ENCODE results near the gene ASTN2. TPM values are rescaled to one million over a fixed set of nuclear protein-coding genes. Genes with fewer than 3 reads are reported as not detected.

The ASTN2 gene
- total and polyA plus RNA-seq, 7 experiments from 2014 or later = 2.2 to 5.3 (median 4.0) TPM

DNA sequence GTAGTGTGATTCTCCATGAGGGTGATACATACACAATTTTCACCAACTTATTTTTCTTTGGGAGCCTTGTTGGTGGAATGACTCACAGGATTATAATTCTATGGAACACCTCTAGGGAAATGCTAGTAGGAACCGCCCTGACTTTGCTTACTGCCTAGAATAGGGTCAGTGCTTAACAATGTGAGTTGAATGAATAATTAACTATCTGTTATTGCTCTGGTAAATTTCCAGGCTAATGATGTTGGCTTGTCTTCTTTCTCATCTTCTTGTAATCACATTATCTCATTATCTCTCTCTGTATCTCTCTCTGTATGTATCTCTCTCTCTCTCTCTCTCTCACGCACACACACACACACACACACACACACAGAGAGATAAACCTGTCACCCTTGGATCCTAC is 436.7 kb downstream of the ASTN2 start:
- H3K4me1 ChIP-seq (ENCODE audit: control insufficient read depth in 2 of 2, insufficient read depth in 2 of 2, low read length in 2 of 2) = no peaks in the 10 kb centered on the region
- intact Hi-C loops (cut with micrococcal nuclease) = no loop called here
- H3K27me3 ChIP-seq (ENCODE audit: control insufficient read depth in 2 of 2, insufficient read depth in 2 of 2, low read length in 2 of 2) = no peaks in the 10 kb centered on the region
- H3K9me3 ChIP-seq (ENCODE audit: control insufficient read depth in 2 of 3, low read length in 3 of 3) = no peaks in the 10 kb centered on the region
- POLR2A ChIA-PET = no interaction called here
- CTCF ChIA-PET = no interaction called here
- no peaks in the 10 kb centered on the region for H3K36me3 Mint-ChIP-seq
- H3K27me3 Mint-ChIP-seq = peaks cover 0 to 4% (median 0%) of the 10 kb centered on the region in 5 donors
- DNase-seq = no peak
- no peak for ATAC-seq
- no peak overlapping the region for H3K27ac Mint-ChIP-seq
- no peak overlapping the region for H3K4me3 ChIP-seq (ENCODE audit: low read length)
- no peak overlapping the region for H3K27ac ChIP-seq (ENCODE audit: low read depth, low read length)
- peaks cover 0 to 9% (median 4%) of the 10 kb centered on the region in 11 donors for H3K9me3 Mint-ChIP-seq
- H3K4me3 Mint-ChIP-seq = no peak overlapping the region
- no peaks in the 10 kb centered on the region for H3K4me1 Mint-ChIP-seq
- H3K36me3 ChIP-seq (ENCODE audit: control insufficient read depth in 2 of 3, insufficient read depth in 3 of 3, low read length in 3 of 3) = no peaks in the 10 kb centered on the region

- ATAC-seq (no peak), DNase-seq (no peak)
- peaks cover 0 to 4% (median 0%) of the 10 kb centered on the region in 5 donors for H3K27me3 Mint-ChIP-seq
- POLR2A ChIA-PET = no interaction called here
- H3K4me3 ChIP-seq (ENCODE audit: low read length) = no peak overlapping the region
- H3K4me1 ChIP-seq (ENCODE audit: control insufficient read depth in 2 of 2, insufficient read depth in 2 of 2, low read length in 2 of 2) = no peaks in the 10 kb centered on the region
- H3K27ac Mint-ChIP-seq = no peak overlapping the region
- no peaks in the 10 kb centered on the region for H3K9me3 ChIP-seq (ENCODE audit: control insufficient read depth in 2 of 3, low read length in 3 of 3)
- H3K4me1 Mint-ChIP-seq = no peaks in the 10 kb centered on the region
- no peaks in the 10 kb centered on the region for H3K36me3 ChIP-seq (ENCODE audit: control insufficient read depth in 2 of 3, insufficient read depth in 3 of 3, low read length in 3 of 3)
- CTCF ChIA-PET = no interaction called here
- peaks cover 0 to 8% (median 3%) of the 10 kb centered on the region in 11 donors for H3K9me3 Mint-ChIP-seq
- H3K27ac ChIP-seq (ENCODE audit: low read depth, low read length) = no peak overlapping the region
- intact Hi-C loops (cut with micrococcal nuclease) = no loop called here
- no peak overlapping the region for H3K4me3 Mint-ChIP-seq
- H3K36me3 Mint-ChIP-seq = no peaks in the 10 kb centered on the region
- H3K27me3 ChIP-seq (ENCODE audit: control insufficient read depth in 2 of 2, insufficient read depth in 2 of 2, low read length in 2 of 2) = no peaks in the 10 kb centered on the region
Observed at GRCh38 chr9:116975126-116975525, 439.7 kb downstream of the ASTN2 start.

DNA sequence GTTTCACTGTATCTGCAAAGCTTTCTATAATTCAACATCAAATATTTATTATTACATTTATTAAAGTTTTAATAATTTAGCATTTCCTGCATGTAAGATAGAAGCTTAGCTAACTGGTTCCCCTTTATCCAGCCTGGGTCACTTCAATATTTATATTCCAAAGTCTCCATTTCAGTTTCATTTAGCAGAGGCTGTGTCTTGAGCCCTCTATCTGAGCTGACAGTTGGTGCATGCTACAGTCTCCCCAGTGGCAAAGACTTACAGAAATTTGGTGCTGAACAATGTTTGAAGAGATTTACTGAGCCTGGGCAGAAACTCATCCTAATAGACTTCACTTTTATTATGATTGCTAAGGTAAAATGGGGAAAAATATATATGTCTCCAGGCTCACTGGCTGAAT is 448.7 kb downstream of the ASTN2 start:
- no peaks in the 10 kb centered on the region for H3K36me3 ChIP-seq (ENCODE audit: control insufficient read depth in 2 of 3, insufficient read depth in 3 of 3, low read length in 3 of 3)
- no peaks in the 10 kb centered on the region for H3K27me3 ChIP-seq (ENCODE audit: control insufficient read depth in 2 of 2, insufficient read depth in 2 of 2, low read length in 2 of 2)
- ATAC-seq (no peak), DNase-seq (no peak)
- no peaks in the 10 kb centered on the region for H3K4me1 Mint-ChIP-seq
- H3K4me3 Mint-ChIP-seq = no peak overlapping the region
- H3K27ac Mint-ChIP-seq = no peak overlapping the region
- H3K36me3 Mint-ChIP-seq = no peaks in the 10 kb centered on the region
- ChIA-PET CTCF (no interaction called here), POLR2A (no interaction called here)
- no peak overlapping the region for H3K4me3 ChIP-seq (ENCODE audit: low read length)
- intact Hi-C loops (cut with micrococcal nuclease) = no loop called here
- peaks cover 0 to 6% (median 0%) of the 10 kb centered on the region in 5 donors for H3K27me3 Mint-ChIP-seq
- H3K27ac ChIP-seq (ENCODE audit: low read depth, low read length) = no peak overlapping the region
- no peaks in the 10 kb centered on the region for H3K4me1 ChIP-seq (ENCODE audit: control insufficient read depth in 2 of 2, insufficient read depth in 2 of 2, low read length in 2 of 2)
- peaks cover 0 to 10% (median 6%) of the 10 kb centered on the region in 11 donors for H3K9me3 Mint-ChIP-seq
- H3K9me3 ChIP-seq (ENCODE audit: control insufficient read depth in 2 of 3, low read length in 3 of 3) = no peaks in the 10 kb centered on the region

GRCh38 chr9:116964258-116964657 is 450.6 kb downstream of the ASTN2 start:
- CTCF ChIA-PET = no interaction called here

DNA sequence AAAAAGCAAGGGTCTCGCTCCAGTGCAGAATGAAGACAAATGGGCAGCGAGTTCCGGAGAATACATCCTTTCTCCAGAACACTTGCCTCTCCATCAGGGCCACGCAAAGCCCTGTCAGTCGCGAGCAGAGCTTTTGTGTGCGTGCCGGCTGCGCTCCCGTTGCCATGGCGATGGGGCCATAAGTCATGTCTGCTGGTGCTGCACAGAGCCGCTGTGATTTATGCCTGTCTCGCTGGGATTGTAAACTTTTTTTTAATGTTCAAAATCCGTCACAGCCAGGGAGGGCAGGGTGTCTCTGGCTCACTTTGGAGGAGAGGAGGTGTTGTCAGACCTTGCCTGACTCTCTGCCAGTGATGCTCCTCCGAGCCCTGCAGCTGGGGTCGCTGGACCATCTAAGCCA is 455.0 kb downstream of the ASTN2 start:
- Mint-ChIP-seq H3K36me3 (no peaks in the 10 kb centered on the region), H3K9me3 (peaks cover 0 to 8% (median 4%) of the 10 kb centered on the region in 11 donors), H3K4me1 (peaks cover 0 to 9% (median 0%) of the 10 kb centered on the region in 7 donors), H3K27ac (no peak overlapping the region), H3K4me3 (no peak overlapping the region), H3K27me3 (peaks cover 0 to 15% (median 4%) of the 10 kb centered on the region in 5 donors)
- H3K36me3 ChIP-seq (ENCODE audit: control insufficient read depth in 2 of 3, insufficient read depth in 3 of 3, low read length in 3 of 3) = no peaks in the 10 kb centered on the region
- H3K27ac ChIP-seq (ENCODE audit: low read depth, low read length) = no peak overlapping the region
- POLR2A ChIA-PET = no interaction called here
- H3K4me1 ChIP-seq (ENCODE audit: control insufficient read depth in 2 of 2, insufficient read depth in 2 of 2, low read length in 2 of 2) = no peaks in the 10 kb centered on the region
- ATAC-seq (no peak), DNase-seq (no peak)
- intact Hi-C loops (cut with micrococcal nuclease) = no loop called here
- CTCF ChIA-PET = no interaction called here
- H3K27me3 ChIP-seq (ENCODE audit: control insufficient read depth in 2 of 2, insufficient read depth in 2 of 2, low read length in 2 of 2) = no peaks in the 10 kb centered on the region
- no peak overlapping the region for H3K4me3 ChIP-seq (ENCODE audit: low read length)
- no peaks in the 10 kb centered on the region for H3K9me3 ChIP-seq (ENCODE audit: control insufficient read depth in 2 of 3, low read length in 3 of 3)

More at GRCh38 chr9:116964258-116964657, 450.6 kb downstream of the ASTN2 start:
- Mint-ChIP-seq H3K36me3 (no peaks in the 10 kb centered on the region), H3K9me3 (peaks cover 0 to 11% (median 5%) of the 10 kb centered on the region in 11 donors), H3K27ac (no peak overlapping the region), H3K4me3 (no peak overlapping the region), H3K27me3 (peaks cover 0 to 10% (median 0%) of the 10 kb centered on the region in 5 donors), H3K4me1 (peaks cover 0 to 3% (median 0%) of the 10 kb centered on the region in 7 donors)
- intact Hi-C loops (cut with micrococcal nuclease) = no loop called here
- POLR2A ChIA-PET = no interaction called here
- DNase-seq (no peak), ATAC-seq (no peak)
- no peaks in the 10 kb centered on the region for H3K9me3 ChIP-seq (ENCODE audit: control insufficient read depth in 2 of 3, low read length in 3 of 3)
- H3K4me1 ChIP-seq (ENCODE audit: control insufficient read depth in 2 of 2, insufficient read depth in 2 of 2, low read length in 2 of 2) = no peaks in the 10 kb centered on the region
- H3K4me3 ChIP-seq (ENCODE audit: low read length) = no peak overlapping the region
- H3K27me3 ChIP-seq (ENCODE audit: control insufficient read depth in 2 of 2, insufficient read depth in 2 of 2, low read length in 2 of 2) = no peaks in the 10 kb centered on the region
- no peak overlapping the region for H3K27ac ChIP-seq (ENCODE audit: low read depth, low read length)
- no peaks in the 10 kb centered on the region for H3K36me3 ChIP-seq (ENCODE audit: control insufficient read depth in 2 of 3, insufficient read depth in 3 of 3, low read length in 3 of 3)

DNA sequence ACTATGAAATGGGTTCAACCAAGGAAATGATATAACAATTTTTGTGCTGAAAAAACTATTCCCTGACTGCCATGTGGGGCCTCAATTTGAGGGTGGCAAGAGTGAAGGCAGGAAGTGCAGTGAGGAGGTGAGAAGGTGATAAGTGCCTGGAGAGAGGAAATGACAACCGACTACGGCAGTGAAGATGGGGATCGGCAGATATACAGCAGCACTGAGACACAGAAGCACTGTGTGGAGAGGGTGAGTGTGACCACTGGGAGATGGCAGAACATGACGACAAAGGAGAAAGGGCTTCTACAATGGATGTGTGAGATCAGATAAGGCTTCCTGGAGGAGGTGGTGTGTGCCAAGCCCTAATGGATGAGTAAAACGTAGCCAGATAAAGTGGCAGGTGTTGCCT is 456.0 kb downstream of the ASTN2 start:
- H3K4me3 Mint-ChIP-seq = no peak overlapping the region
- Histone ChIP-seq H3K27ac (ENCODE audit: low read depth, low read length) (no peak overlapping the region), H3K9me3 (ENCODE audit: control insufficient read depth in 2 of 3, low read length in 3 of 3) (no peaks in the 10 kb centered on the region), H3K4me1 (ENCODE audit: control insufficient read depth in 2 of 2, insufficient read depth in 2 of 2, low read length in 2 of 2) (no peaks in the 10 kb centered on the region), H3K27me3 (ENCODE audit: control insufficient read depth in 2 of 2, insufficient read depth in 2 of 2, low read length in 2 of 2) (no peaks in the 10 kb centered on the region), H3K36me3 (ENCODE audit: control insufficient read depth in 2 of 3, insufficient read depth in 3 of 3, low read length in 3 of 3) (no peaks in the 10 kb centered on the region), H3K4me3 (ENCODE audit: low read length) (no peak overlapping the region)
- CTCF ChIA-PET = no interaction called here
- H3K27me3 Mint-ChIP-seq = peaks cover 0 to 15% (median 4%) of the 10 kb centered on the region in 5 donors
- no peaks in the 10 kb centered on the region for H3K36me3 Mint-ChIP-seq
- intact Hi-C loops (cut with micrococcal nuclease) = no loop called here
- POLR2A ChIA-PET = no interaction called here
- H3K9me3 Mint-ChIP-seq = peaks cover 0 to 7% (median 4%) of the 10 kb centered on the region in 11 donors
- no peak overlapping the region for H3K27ac Mint-ChIP-seq
- ATAC-seq (no peak), DNase-seq (no peak)
- H3K4me1 Mint-ChIP-seq = peaks cover 0 to 9% (median 0%) of the 10 kb centered on the region in 7 donors

- ATAC-seq (no peak), DNase-seq (no peak)
- POLR2A ChIA-PET = no interaction called here
- intact Hi-C loops (cut with micrococcal nuclease) = no loop called here
- no peaks in the 10 kb centered on the region for H3K9me3 ChIP-seq (ENCODE audit: control insufficient read depth in 2 of 3, low read length in 3 of 3)
- Mint-ChIP-seq H3K4me1 (peaks cover 0 to 9% (median 0%) of the 10 kb centered on the region in 7 donors), H3K36me3 (no peaks in the 10 kb centered on the region), H3K27ac (no peak overlapping the region), H3K27me3 (peaks cover 0 to 7% (median 4%) of the 10 kb centered on the region in 5 donors), H3K4me3 (no peak overlapping the region), H3K9me3 (peaks cover 0 to 4% (median 0%) of the 10 kb centered on the region in 11 donors)
- CTCF ChIA-PET = interaction anchor here (0.5 kb wide), 1 partner anchor 94 kb away, joined by 4 read pairs; no protein-coding TSS in a partner anchor
- no peaks in the 10 kb centered on the region for H3K27me3 ChIP-seq (ENCODE audit: control insufficient read depth in 2 of 2, insufficient read depth in 2 of 2, low read length in 2 of 2)
- H3K27ac ChIP-seq (ENCODE audit: low read depth, low read length) = no peak overlapping the region
- H3K4me1 ChIP-seq (ENCODE audit: control insufficient read depth in 2 of 2, insufficient read depth in 2 of 2, low read length in 2 of 2) = no peaks in the 10 kb centered on the region
- H3K4me3 ChIP-seq (ENCODE audit: low read length) = no peak overlapping the region
- H3K36me3 ChIP-seq (ENCODE audit: control insufficient read depth in 2 of 3, insufficient read depth in 3 of 3, low read length in 3 of 3) = no peaks in the 10 kb centered on the region
Observed at GRCh38 chr9:116954731-116955130, 460.1 kb downstream of the ASTN2 start.
